Heart right ventricle (tissue), 16 donors: Measurements from ENCODE around the gene TMEM121B. TPM values are rescaled to one million over a fixed set of nuclear protein-coding genes. Genes with fewer than 3 reads are reported as not detected.
"Not testable (repeated sequence)": the region's sequence is repeated elsewhere in the genome, so short reads cannot be mapped to it uniquely, and the experiment has no call there.

Experiments
- ATAC-seq, 8 donors: fragments of 200-7000 bp; cut with Tn5 transposase; one replicate each; pipeline ENCODE4 v1.9.1; 2020; ENCODE audit warnings: mild to moderate bottlenecking in 8 of 8, moderate library complexity in 8 of 8, moderate number of reproducible peaks in 1 of 8
- DNase-seq, 2 donors: peaks; one replicate each; pipeline ENCODE4 v3.0.0-alpha.2; 2020
- H3K27ac ChIP-seq, 10 donors: fragments of 200-600 bp; sonication (generic) in 2 of 10; one replicate each; pipeline versions ENCODE4 v1.5.0 to v1.8.0; 2020 to 2022; ENCODE audit warnings: mild to moderate bottlenecking in 3 of 10
- H3K27me3 ChIP-seq, 7 donors: fragments of 200-600 bp; one replicate each; pipeline ENCODE4 v1.8.0; 2021 to 2022; ENCODE audit warnings: mild to moderate bottlenecking in 2 of 7
- H3K36me3 ChIP-seq, 9 donors: fragments of 200-600 bp; sonication (generic) in 1 of 9; one replicate each; pipeline versions ENCODE4 v1.5.0 to v1.8.0; 2020 to 2022; ENCODE audit warnings: mild to moderate bottlenecking in 2 of 9
- H3K4me1 ChIP-seq, 9 donors: fragments of 200-600 bp; sonication (generic) in 1 of 9; one replicate each; pipeline versions ENCODE4 v1.5.0 to v1.8.0; 2020 to 2022; ENCODE audit warnings: mild to moderate bottlenecking in 4 of 9
- H3K4me3 ChIP-seq, 10 donors: fragments of 200-600 bp; sonication (generic) in 2 of 10; one replicate each; pipeline versions ENCODE4 v1.5.0 to v1.8.0; 2020 to 2022; ENCODE audit warnings: mild to moderate bottlenecking in 7 of 10, moderate library complexity in 2 of 10
- H3K9me3 ChIP-seq, 11 donors: fragments of 200-600 bp in 10 of 11; sonication (generic) in 2 of 11; one replicate each; pipeline versions ENCODE4 v1.5.0 to v1.8.0; 2013 to 2022; ENCODE audit warnings: mild to moderate bottlenecking in 2 of 11, control low read depth in 1 of 11, moderate library complexity in 1 of 11
- WGBS, 2 donors: extraction: QIAGEN DNeasy Blood & Tissue Kit; methylation state at CpG; one replicate each; pipeline ENCODE4 v1.1.7; 2013; ENCODE audit warnings: inconsistent platforms in 1 of 2; 5-methylcytosine and 5-hydroxymethylcytosine counted together
- intact Hi-C, 10 donors: fragments of 100-400 bp; cut with DNase I; formaldehyde crosslinking; loops; one replicate each; pipeline versions ENCODE4 v1.11.1 to v1.14.2; 2022
- polyA plus RNA-seq, 2 donors: library from polyadenylated mRNA; stranded (reverse); fragments of 200-250 nt; gene quantifications; one replicate each; pipeline ENCODE4 v1.2.3, GENCODE V29; 2013
- total RNA-seq, 10 donors: library from RNA; stranded (reverse); fragmentation: NEBNext Ultra II Directional in 3 of 10; extraction: Animal tissue kit (Norgen Biotek cat#: 25700) in 3 of 10; gene quantifications; one replicate each; pipeline versions ENCODE4 v1.2.1 to v1.2.4, GENCODE V29; 2021 to 2023
- TF ChIP-seq, protein P1 (sequence below), 9 donors: fragments of 200-600 bp; sonication (generic) in 2 of 9; IDR thresholded peaks; one replicate each; pipeline versions ENCODE4 v1.5.0 to v1.8.0; 2021 to 2022; ENCODE audit warnings: antibody characterized with exemption in 9 of 9, mild to moderate bottlenecking in 5 of 9, moderate library complexity in 1 of 9
- donor health status: Arrhythmogenic right ventricular cardiomyopathy.
- donor health status: ischemic (EF 13 %, LVEDD 7.1; RV severe dilation, severe dysfunction).
- donor health status: healthy with polysubstance abuse.
- donor health status: DM: no; HTN: yes; CAD: no.
- donor health status: DM: no; HTN: no; CAD: no.
- donor health status: ischemic (EF 25% LVEDD 6.9; RV normal size, moderate dysfunction).
- donor health status: ischemic (EF 25% LVEDD 5.7; RV mildly dilated, moderate dysfunction).
- donor health status: healthy.
- donor health status: DM: yes; HTN: yes; CAD: no.
- donor health status: Ischemic cardiomyopathy.
- donor health status: ischemic (EF 35%, LVEDD 5.7; RV mildly dilated, moderate dysfunction).
- donor health status: nonischemic (EF 11% LVEDD 7.7; RV severe dilation, severe dysfunction).
- donor health status: DM: yes; HTN: yes; CAD: no.
- donor health status: PGD.
- donor health status: ischemic (EF 29% LVEDD 5.4; RV normal size, mild dysfunction).
- donor health status: nonischemic (EF 23%, LVEDD 6.1; RV moderate dilation, normal function).

TMEM121B gene
- total and polyA plus RNA-seq, 12 donors, result 0.41 to 3.3 (median 1.9) TPM

- peak in 5 of 8 donors; percentile 30 to 76 (median 46) for ATAC-seq
- Histone ChIP-seq H3K36me3 (peaks cover 0 to 21% (median 0%) of the 10 kb centered on the region in 9 donors), H3K4me1 (peaks cover 0 to 46% (median 31%) of the 10 kb centered on the region in 9 donors), H3K9me3 (no peaks in the 10 kb centered on the region), H3K4me3 (no peak overlapping the region), H3K27me3 (no peaks in the 10 kb centered on the region), H3K27ac (no peak overlapping the region)
- intact Hi-C loops, result loop anchor here in 1 of 10 donors (10.0 kb wide), 1 partner anchor 68 kb away; the partner anchor contains the start of gene IL17RA
- WGBS, 2 donors, result 66 to 69% methylated on average over 6 of the region's 6 CpGs
- DNase-seq, result no peak
- TF ChIP-seq, protein P1, sequence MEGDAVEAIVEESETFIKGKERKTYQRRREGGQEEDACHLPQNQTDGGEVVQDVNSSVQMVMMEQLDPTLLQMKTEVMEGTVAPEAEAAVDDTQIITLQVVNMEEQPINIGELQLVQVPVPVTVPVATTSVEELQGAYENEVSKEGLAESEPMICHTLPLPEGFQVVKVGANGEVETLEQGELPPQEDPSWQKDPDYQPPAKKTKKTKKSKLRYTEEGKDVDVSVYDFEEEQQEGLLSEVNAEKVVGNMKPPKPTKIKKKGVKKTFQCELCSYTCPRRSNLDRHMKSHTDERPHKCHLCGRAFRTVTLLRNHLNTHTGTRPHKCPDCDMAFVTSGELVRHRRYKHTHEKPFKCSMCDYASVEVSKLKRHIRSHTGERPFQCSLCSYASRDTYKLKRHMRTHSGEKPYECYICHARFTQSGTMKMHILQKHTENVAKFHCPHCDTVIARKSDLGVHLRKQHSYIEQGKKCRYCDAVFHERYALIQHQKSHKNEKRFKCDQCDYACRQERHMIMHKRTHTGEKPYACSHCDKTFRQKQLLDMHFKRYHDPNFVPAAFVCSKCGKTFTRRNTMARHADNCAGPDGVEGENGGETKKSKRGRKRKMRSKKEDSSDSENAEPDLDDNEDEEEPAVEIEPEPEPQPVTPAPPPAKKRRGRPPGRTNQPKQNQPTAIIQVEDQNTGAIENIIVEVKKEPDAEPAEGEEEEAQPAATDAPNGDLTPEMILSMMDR (IDR thresholded peaks at IDR 0.05), result no peak
These were observed 31.2 kb upstream of the TMEM121B start for GRCh38 chr22:17152340-17152739.

DNA sequence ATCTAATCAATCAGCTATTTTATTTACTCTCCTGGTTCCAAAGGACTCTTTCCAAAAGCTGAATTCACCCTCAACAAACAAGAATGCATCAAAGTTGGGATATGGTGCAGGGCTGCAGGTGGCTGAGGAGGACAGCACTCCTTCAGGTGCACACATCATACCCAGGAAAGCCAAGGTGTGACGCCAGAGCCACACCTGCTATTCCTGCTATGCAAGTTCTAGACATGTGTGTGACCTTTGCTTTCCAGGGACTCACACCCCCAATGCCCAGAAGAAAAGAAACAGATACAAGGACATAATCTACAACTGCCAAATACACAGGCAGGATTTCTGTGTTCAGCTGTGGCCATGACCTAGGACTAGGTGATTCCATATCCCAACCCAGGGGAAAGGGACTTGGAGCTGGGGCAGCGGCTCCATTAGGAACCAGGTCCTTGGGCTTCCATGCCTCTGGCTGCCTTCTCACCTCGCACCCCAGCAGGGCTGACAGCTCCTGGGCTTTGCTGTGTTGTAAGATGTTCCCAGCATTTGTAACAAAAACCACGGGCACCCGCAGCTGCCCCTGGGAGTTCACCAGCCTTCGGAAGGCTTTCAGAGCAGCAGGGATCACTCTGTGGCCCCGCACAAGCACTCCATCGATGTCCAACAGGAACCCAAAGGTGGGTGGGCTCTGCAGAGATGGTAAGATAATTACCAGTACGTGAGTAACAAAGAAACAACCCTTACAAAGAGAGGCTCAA, 28.1 kb upstream of the TMEM121B start:
- DNase-seq (no peak), ATAC-seq (no peak)
- TF ChIP-seq, protein P1 (IDR thresholded peaks at IDR 0.05), result no peak
- Histone ChIP-seq H3K36me3 (peaks cover 0 to 39% (median 9%) of the 10 kb centered on the region in 9 donors), H3K9me3 (no peaks in the 10 kb centered on the region), H3K4me3 (no peak overlapping the region), H3K27ac (no peak overlapping the region), H3K4me1 (peaks cover 0 to 24% (median 12%) of the 10 kb centered on the region in 9 donors), H3K27me3 (no peaks in the 10 kb centered on the region)
- intact Hi-C loops, result no loop called here
- WGBS, 2 donors, result 77 to 82% methylated on average over 9 of the region's 9 CpGs

DNA sequence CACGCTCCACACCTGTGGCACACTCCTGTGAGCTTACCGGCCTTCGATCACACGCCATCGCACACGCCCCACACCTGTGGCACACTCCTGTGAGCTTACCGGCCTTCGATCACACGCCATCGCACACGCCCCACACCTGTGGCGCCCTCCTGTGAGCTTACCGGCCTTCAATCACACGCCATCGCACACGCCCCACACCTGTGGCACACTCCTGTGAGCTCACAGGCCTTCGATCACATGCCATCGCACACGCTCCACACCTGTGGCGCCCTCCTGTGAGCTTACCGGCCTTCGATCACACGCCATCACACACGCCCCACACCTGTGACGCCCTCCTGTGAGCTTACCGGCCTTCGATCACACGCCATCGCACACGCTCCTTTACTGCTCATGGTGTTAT, 26.3 kb upstream of the TMEM121B start:
- DNase-seq, H3K27ac ChIP-seq, H3K27me3 ChIP-seq, intact Hi-C loops, ATAC-seq, H3K4me3 ChIP-seq, H3K9me3 ChIP-seq: not testable (repeated sequence)
- Histone ChIP-seq H3K36me3 (peaks cover 0 to 57% (median 24%) of the 10 kb centered on the region in 9 donors), H3K4me1 (peaks cover 0 to 12% (median 3%) of the 10 kb centered on the region in 9 donors)
- WGBS, 2 donors, result 97 to 99% methylated on average over 30 of the region's 30 CpGs

- Histone ChIP-seq H3K4me3 (no peak overlapping the region), H3K9me3 (no peaks in the 10 kb centered on the region), H3K27ac (no peak overlapping the region), H3K4me1 (peaks cover 0 to 21% (median 14%) of the 10 kb centered on the region in 9 donors), H3K36me3 (peaks cover 0 to 80% (median 25%) of the 10 kb centered on the region in 9 donors), H3K27me3 (no peaks in the 10 kb centered on the region)
- 92 to 97% methylated on average over 7 to 8 of the region's 8 CpGs for WGBS, 2 donors
- intact Hi-C loops, result no loop called here
- ATAC-seq (no peak), DNase-seq (no peak)
- TF ChIP-seq, protein P1 (IDR thresholded peaks at IDR 0.05), result no peak
These were observed 24.0 kb upstream of the TMEM121B start for GRCh38 chr22:17145021-17145680.
